Kasumi-1 (cell line): ENCODE results near the gene COL18A1.
"Not testable (repeated sequence)": the region's sequence is repeated elsewhere in the genome, so short reads cannot be mapped to it uniquely, and the experiment has no call there.

Source experiments
- DNase-seq, 2 experiments: peaks; one replicate each; lab custom pipeline; 2025; lab: John Stamatoyannopoulos, UW

The COL18A1 gene

DNA sequence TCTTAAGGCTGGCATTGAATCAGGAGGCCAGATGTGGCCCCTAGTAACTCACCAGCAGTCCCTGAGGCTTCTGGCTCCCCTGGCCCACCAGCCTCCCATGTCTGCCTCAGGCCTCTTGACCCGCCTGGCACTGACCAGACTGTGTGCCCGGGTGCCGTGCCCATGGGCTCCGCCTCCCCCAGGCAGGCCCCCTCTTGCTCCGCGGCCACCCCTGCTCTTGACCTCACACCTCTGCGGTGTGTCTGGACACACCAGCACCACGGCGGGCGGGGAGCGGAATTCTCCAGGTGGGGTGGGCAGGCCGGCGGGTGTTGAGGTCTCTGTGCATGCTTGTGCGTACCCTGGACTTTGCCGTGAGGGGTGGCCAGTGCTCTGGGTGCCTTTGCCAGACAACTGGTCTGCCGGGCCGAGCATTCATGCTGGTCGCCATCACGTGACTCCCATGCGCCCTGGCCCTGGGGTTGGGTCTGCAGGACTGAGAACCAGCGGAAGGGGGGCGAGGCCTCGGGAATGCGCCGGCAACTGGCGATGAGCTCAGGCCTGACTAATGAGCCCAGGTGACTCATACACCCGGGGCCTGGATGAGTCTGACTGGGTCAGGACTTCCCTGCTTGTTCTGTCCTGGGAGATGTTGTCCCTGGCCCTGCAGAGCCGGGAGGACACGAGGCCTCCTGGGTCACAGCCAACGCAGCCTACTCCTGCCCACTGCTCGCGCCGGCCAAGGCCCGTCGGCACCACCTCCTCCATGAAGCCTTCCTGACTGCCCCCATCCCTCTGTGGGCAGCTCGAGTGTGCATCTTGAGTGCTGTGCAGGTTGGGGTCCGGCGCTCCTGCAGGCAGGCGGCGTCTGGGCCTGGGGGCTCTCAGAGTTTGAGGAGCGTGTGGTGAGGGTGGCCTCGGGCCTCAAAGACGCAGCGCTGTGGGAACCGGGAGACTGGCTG, 22.6 kb downstream of the COL18A1 start:
- DNase-seq = no peak

- DNase-seq = no peak
Observed at GRCh38 chr21:45428534-45428933, 23.6 kb downstream of the COL18A1 start.

- no peak for DNase-seq
Observed at GRCh38 chr21:45429221-45430175, 24.5 kb downstream of the COL18A1 start.

- DNase-seq = no peak
Observed at GRCh38 chr21:45430521-45431501, 25.8 kb downstream of the COL18A1 start.

DNA sequence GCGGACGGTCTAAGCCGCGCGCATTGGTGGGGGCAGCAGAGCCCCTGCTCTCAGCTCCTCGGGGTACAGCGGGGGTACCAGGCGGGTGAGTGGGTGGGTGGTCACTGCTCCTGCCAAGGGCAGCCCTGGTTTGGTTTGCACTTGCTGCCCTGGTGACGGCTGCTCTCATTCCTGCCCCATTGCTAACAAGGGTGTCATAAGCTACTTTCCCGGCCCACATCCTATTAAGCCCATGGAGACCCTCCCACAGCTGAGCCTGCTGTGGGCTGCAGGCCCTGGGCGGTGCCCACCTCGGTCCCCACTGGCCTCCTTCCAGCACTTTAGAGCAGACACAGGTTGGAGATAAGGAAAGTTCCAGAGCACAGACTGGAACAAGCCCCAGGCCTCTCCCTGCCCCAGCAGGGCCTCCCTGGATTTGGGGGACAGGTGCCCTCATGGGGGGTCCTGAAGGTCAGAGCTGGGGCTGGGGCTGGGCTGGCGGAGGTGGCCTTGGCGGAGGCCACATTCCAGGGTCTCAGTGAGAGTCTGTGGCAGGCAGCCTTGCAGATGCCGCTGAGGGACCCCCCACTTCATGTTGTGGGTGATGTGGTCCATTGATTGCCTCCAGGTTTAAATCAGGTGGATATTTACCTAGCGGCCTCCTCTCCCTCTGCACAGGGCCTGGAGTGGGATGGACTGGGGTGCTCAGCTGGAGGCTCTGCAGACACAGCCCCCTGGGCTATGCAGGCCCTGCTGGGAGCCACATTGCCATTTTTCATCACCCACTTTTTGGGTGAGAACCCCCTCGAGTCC, 27.0 kb downstream of the COL18A1 start:
- no peak for DNase-seq

GRCh38 chr21:45432575-45433255, 27.8 kb downstream of the COL18A1 start:
- no peak for DNase-seq

GRCh38 chr21:45433301-45433700, 28.3 kb downstream of the COL18A1 start:
- no peak for DNase-seq

- DNase-seq = no peak
Observed at GRCh38 chr21:45433911-45434644, 29.1 kb downstream of the COL18A1 start.

GRCh38 chr21:45434645-45435217, 29.8 kb downstream of the COL18A1 start:
- no peak for DNase-seq

DNA sequence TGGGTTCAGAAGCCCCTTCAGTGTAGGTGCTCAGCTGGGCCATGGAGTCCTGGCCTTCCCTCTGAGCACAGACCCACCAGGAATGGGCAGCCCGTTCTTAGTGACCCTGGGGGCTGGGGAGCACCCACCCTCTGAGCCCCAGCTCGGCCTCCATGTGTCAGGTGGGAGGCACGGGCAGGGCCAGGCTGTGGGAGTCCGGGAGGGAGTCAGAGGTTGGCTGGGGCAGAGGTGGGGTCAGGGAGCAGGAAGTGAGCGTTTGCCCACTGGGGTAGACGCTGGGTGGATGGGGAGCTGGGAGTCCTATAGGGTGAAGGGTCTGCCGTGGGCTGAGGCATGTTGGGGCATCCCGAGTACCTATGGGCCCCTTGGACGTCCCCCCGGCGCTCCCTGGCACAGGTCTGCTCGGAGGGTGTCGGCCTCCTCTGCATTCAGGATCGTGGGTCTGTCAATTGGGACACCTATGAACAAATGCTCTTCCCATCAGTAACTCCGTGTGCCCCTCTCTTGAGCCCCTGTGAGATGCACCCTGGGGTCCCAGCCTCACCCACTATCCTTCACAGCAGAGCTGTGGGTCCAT, 30.5 kb downstream of the COL18A1 start:
- no peak for DNase-seq

DNA sequence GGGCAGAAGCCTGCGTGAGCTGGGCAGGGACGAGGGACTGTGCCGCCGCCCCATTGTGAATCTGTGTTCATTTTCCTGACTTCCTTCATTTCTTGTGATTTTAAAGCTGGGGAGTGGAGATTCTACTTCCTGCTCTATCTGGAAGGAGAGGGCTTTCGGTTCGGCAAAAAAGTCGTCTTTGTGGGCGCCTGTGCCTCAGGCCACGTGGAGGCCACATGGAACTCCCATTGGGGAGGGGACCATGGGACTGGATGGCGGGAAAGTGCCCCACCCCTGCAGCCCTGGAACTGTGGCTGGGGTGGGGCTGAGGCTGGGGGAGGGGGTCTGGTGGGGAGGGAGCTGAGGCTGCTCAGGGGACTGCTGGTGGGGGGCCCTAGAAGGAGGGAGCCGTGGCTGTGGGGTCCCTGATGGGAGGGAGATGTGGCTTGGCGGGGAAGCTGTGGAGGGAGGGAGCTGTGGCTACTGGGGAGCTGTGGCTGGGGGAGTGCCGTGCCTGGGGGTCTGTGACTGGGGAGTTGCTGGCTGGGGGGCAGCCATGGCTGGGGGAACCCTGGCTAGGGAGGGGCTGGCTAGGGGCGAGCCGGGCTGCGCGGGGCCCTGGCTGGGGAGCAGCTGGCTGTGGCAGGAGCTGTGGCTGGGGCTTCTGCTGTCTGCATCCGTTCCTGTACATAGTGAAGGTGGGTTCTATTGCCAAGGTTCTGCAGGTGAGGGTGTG, 31.5 kb downstream of the COL18A1 start:
- DNase-seq = no peak

GRCh38 chr21:45437844-45438243, 32.9 kb downstream of the COL18A1 start:
- not testable (repeated sequence) for DNase-seq

- no peak for DNase-seq
Observed at GRCh38 chr21:45438391-45439145, 33.6 kb downstream of the COL18A1 start.

DNA sequence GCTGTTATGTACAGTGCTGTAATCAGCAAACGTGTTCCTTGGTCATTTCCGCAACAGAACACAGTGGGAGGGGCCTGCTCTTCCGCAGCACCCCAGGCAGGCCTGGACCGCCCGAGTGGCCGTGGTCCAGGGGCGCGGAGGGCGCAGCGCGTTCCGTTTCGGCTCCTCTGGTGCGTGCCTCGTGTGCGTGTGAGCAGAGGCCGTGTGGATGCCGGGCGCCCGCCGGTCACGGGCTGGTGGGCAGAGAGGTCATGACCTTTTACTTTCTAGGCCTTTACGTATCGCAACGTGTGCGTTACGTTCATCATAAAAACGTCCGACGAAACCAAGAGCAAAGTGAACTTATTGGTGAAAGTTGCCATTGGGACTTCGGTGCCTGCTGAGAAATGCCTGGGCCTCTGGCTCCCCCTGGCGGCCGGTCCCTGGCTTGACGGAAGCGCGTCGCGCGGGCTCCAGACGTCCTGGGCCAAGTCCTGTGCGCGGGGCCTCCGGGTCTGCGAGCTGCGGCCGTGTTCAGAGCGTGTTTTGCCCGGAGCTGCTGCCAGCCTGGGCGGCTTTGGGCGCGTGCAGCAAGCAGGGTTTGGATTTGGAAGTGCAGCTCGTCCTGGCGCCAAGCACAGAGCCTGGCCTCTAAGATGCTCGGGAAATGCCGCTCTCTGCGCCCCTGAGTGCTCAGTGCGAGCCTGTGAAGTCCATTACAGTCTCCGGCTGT, 34.4 kb downstream of the COL18A1 start:
- DNase-seq = peak; percentile 74 to 79

GRCh38 chr21:45439901-45440461, 35.0 kb downstream of the COL18A1 start:
- DNase-seq = no peak

DNA sequence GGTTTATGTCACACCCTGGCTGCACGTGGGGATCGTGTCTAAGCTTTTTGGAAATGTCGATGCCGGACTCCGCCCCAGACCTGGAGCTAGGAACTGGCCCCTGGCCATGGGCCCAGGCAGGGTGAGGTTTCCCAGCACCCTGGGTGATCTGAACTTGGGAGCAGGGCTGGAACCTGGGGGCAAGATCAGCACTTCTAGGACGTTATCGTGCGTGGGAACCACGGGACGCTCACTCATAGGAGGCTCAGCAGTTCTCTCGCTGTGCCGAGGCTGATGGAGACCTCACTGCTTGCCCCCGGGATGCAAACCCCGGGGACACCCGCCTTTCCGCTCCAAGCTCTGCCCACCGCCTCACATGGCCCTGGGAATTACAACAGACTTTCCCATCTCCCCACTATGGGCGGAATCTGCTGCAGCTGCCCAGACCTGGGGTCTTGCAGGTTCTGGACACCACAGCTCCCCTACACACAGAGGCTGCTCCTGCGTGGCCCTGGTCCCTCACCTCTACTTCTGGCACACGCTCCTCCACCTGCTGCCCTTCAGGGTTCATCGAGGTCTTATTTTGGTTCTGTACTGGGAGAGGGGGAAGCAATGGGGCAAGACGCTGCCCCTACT, 35.9 kb downstream of the COL18A1 start:
- no peak for DNase-seq
